HCT116 (cell line): Measurements from ENCODE around the gene SOX6. TPM values are rescaled to one million over a fixed set of nuclear protein-coding genes. Genes with fewer than 3 reads are reported as not detected.

Source experiments
- ATAC-seq: fragments of 200-7000 bp; cut with Tn5 transposase; 2 replicates; pipeline ENCODE4 v1.9.1; 2020; ENCODE audit warnings: mild to moderate bottlenecking, moderate library complexity
- BruUV-seq: library from RNA; stranded (reverse); fragments of 400-500 nt; replicated peaks from 2 replicates; lab custom pipeline; 2021; lab: Mats Ljungman, UMichigan
- CTCF ChIA-PET: fragments of 300-600 bp; sonication (Branson Sonifier 250); formaldehyde crosslinking; loops from one replicate; lab custom pipeline; 2021; ENCODE audit warnings: antibody characterized with exemption; lab: Charles Lee
- POLR2A ChIA-PET: fragments of 300-600, 350-600 bp; sonication (Branson Sonifier 250); formaldehyde crosslinking; loops from one replicate; lab custom pipeline; 2021; ENCODE audit warnings: antibody characterized with exemption; lab: Charles Lee
- RAD21 ChIA-PET, 2 experiments: fragments of 300-600 bp; sonication (Branson Sonifier 250); formaldehyde crosslinking; loops; one replicate each; lab custom pipeline; 2023; ENCODE audit warnings: low total read pairs in 2 of 2; ENCODE audit not compliant: uncharacterized antibody in 2 of 2, unreplicated experiment in 2 of 2, low non-redundant PET in 1 of 2; lab: Charles Lee
- DNase-seq: peaks from one replicate; pipeline ENCODE4 v3.0.0-alpha.2; 2010; ENCODE audit warnings: low read depth, low spot score
- H2AFZ ChIP-seq: fragments of 200-600 bp; shearing (Covaris generic), sonication (generic); 2 replicates; pipeline ENCODE4 v1.6.1; 2017; ENCODE audit warnings: low read depth, mixed run types, mixed read lengths, antibody characterized with exemption, low read length; ENCODE audit not compliant: poor library complexity, severe bottlenecking
- H3K27ac ChIP-seq: 2 replicates; pipeline ENCODE4 v1.5.1; 2012; ENCODE audit warnings: low read depth, low read length
- H3K27me3 ChIP-seq: fragments of 200-600 bp; sonication (generic); 2 replicates; pipeline ENCODE4 v1.6.1; 2016; ENCODE audit warnings: mixed run types, low read length, mixed read lengths; ENCODE audit not compliant: insufficient read depth
- H3K36me3 ChIP-seq, 2 experiments: fragments of 200-500 bp in 1 of 2; fragments of 200-600 bp in 1 of 2; sonication (Bioruptor generic) in 1 of 2; sonication (generic) in 1 of 2; 2 replicates each; pipeline versions ENCODE4 v1.5.1 to v1.6.1; 2014 to 2016; ENCODE audit warnings: low read length in 2 of 2, inconsistent platforms in 1 of 2, mixed read lengths in 1 of 2, mixed run types in 1 of 2; ENCODE audit not compliant: insufficient read depth in 2 of 2, control insufficient read depth in 1 of 2
- H3K4me1 ChIP-seq, 2 experiments: fragments of 200-600 bp in 1 of 2; sonication (generic) in 1 of 2; 2 replicates each; pipeline versions ENCODE4 v1.5.1 to v1.6.1; 2012 to 2017; ENCODE audit warnings: low read length in 2 of 2, inconsistent platforms in 1 of 2, mild to moderate bottlenecking in 1 of 2, mixed read lengths in 1 of 2, mixed run types in 1 of 2, moderate library complexity in 1 of 2; ENCODE audit not compliant: insufficient read depth in 2 of 2, control insufficient read depth in 1 of 2
- H3K4me2 ChIP-seq: fragments of 200-600 bp; sonication (generic); 2 replicates; pipeline ENCODE4 v1.6.1; 2017; ENCODE audit warnings: mixed run types, low read length, mixed read lengths
- H3K4me3 ChIP-seq, 2 experiments: fragments of 200-600 bp in 1 of 2; sonication (generic) in 1 of 2; replicated peaks in 1 of 2; 2 replicates each; pipeline ENCODE4 v1.5.1; 2011 to 2016; ENCODE audit warnings: low read length in 2 of 2, control low read depth in 1 of 2, low read depth in 1 of 2, mild to moderate bottlenecking in 1 of 2, mixed read lengths in 1 of 2, mixed run types in 1 of 2
- H3K79me2 ChIP-seq: fragments of 200-600 bp; sonication (generic); 2 replicates; pipeline ENCODE4 v1.6.1; 2017; ENCODE audit warnings: mild to moderate bottlenecking, mixed run types, low read length, moderate library complexity, mixed read lengths; ENCODE audit not compliant: insufficient read depth
- H3K9ac ChIP-seq: fragments of 200-600 bp; sonication (generic); 2 replicates; pipeline ENCODE4 v1.6.1; 2016; ENCODE audit warnings: low read length, mixed read lengths
- H3K9me2 ChIP-seq: fragments of 200-600 bp; sonication (generic), shearing (Covaris generic); 2 replicates; pipeline ENCODE4 v1.6.1; 2017; ENCODE audit warnings: mixed run types, mild to moderate bottlenecking, moderate library complexity; ENCODE audit not compliant: insufficient read depth
- H3K9me3 ChIP-seq, 2 experiments: fragments of 200-500 bp in 1 of 2; fragments of 200-600 bp in 1 of 2; sonication (Bioruptor generic) in 1 of 2; sonication (generic) in 1 of 2; 2 replicates each; pipeline ENCODE4 v1.6.1; 2014 to 2017; ENCODE audit warnings: low read length in 2 of 2, mixed read lengths in 2 of 2, inconsistent platforms in 1 of 2, low read depth in 1 of 2, mild to moderate bottlenecking in 1 of 2, mixed run types in 1 of 2, moderate library complexity in 1 of 2; ENCODE audit not compliant: control insufficient read depth in 1 of 2, insufficient read depth in 1 of 2
- H4K20me1 ChIP-seq: fragments of 200-600 bp; sonication (generic), shearing (Covaris generic); 2 replicates; pipeline ENCODE4 v1.6.1; 2017; ENCODE audit warnings: mixed run types, mild to moderate bottlenecking, moderate library complexity; ENCODE audit not compliant: insufficient read depth
- CBX3 ChIP-seq: IDR thresholded peaks from 2 replicates; pipeline ENCODE4 v1.6.1; 2012; ENCODE audit warnings: low read depth
- EGR1 ChIP-seq: IDR thresholded peaks from 2 replicates; pipeline ENCODE4 v1.6.1; 2012; ENCODE audit warnings: low read depth
- ELF1 ChIP-seq: IDR thresholded peaks from 2 replicates; pipeline ENCODE4 v1.6.1; 2012; ENCODE audit warnings: low read depth, borderline replicate concordance
- FOSL1 ChIP-seq: IDR thresholded peaks from 2 replicates; pipeline ENCODE4 v1.6.1; 2012; ENCODE audit warnings: low read depth
- JUND ChIP-seq: IDR thresholded peaks from 2 replicates; pipeline ENCODE4 v1.6.1; 2012
- POLR2AphosphoS5 ChIP-seq: IDR thresholded peaks from 2 replicates; pipeline ENCODE4 v1.6.1; 2011; ENCODE audit warnings: mild to moderate bottlenecking, low read depth, low read length, moderate library complexity
- SIN3A ChIP-seq: IDR thresholded peaks from 2 replicates; pipeline ENCODE4 v1.6.1; 2012; ENCODE audit warnings: low read depth
- SP1 ChIP-seq: IDR thresholded peaks from 2 replicates; pipeline ENCODE4 v1.6.1; 2012; ENCODE audit warnings: low read depth
- TCF7L2 ChIP-seq: IDR thresholded peaks from 2 replicates; pipeline ENCODE4 v1.7.0; 2011; ENCODE audit warnings: borderline replicate concordance, inconsistent platforms; ENCODE audit not compliant: insufficient read depth, insufficient read length; ENCODE audit errors: extremely low read depth
- YY1 ChIP-seq: IDR thresholded peaks from 2 replicates; pipeline ENCODE4 v1.6.1; 2011; ENCODE audit warnings: low read length, low read depth, moderate library complexity, mild to moderate bottlenecking; ENCODE audit not compliant: insufficient replicate concordance; ENCODE audit errors: extremely low read depth
- ZNF274 ChIP-seq: fragments of 200-500 bp; sonication (Bioruptor generic); IDR thresholded peaks from 2 replicates; pipeline ENCODE4 v1.6.1; 2014; ENCODE audit warnings: mild to moderate bottlenecking, low read depth, low read length, inconsistent platforms
- intact Hi-C: fragments of 100-400 bp; cut with micrococcal nuclease; formaldehyde crosslinking; loops from 2 replicates; pipeline ENCODE4 v1.10.0; 2022
- total RNA-seq: library from RNA; stranded (reverse); gene quantifications from one replicate; pipeline ENCODE4 v1.2.1, GENCODE V29; 2021; ENCODE audit not compliant: unreplicated experiment
- TF ChIP-seq, protein P1 (sequence below): IDR thresholded peaks from 2 replicates; pipeline ENCODE4 v1.6.1; 2012
- TF ChIP-seq, protein P2 (sequence below): IDR thresholded peaks from 2 replicates; pipeline ENCODE4 v1.6.1; 2011; ENCODE audit warnings: mild to moderate bottlenecking, low read length, moderate library complexity; ENCODE audit not compliant: insufficient replicate concordance; ENCODE audit errors: extremely low read depth
- TF ChIP-seq, protein P3 (sequence below): IDR thresholded peaks from 2 replicates; pipeline ENCODE4 v1.6.1; 2012
- TF ChIP-seq, protein P4 (sequence below): IDR thresholded peaks from 2 replicates; pipeline ENCODE4 v1.6.1; 2012; ENCODE audit warnings: low read depth
- TF ChIP-seq, protein P5 (sequence below), 3 experiments: fragments of 200-600 bp in 1 of 3; sonication (generic) in 1 of 3; IDR thresholded peaks in 2 of 3; conservative IDR thresholded peaks in 1 of 3; 2 replicates each; pipeline ENCODE4 v1.5.1; 2012 to 2017; ENCODE audit warnings: low read depth in 2 of 3, low read length in 2 of 3, antibody characterized with exemption in 1 of 3, borderline replicate concordance in 1 of 3, control low read depth in 1 of 3, mild to moderate bottlenecking in 1 of 3, mixed read lengths in 1 of 3, mixed run types in 1 of 3, moderate library complexity in 1 of 3; ENCODE audit not compliant: insufficient read depth in 1 of 3

Gene SOX6
- total RNA-seq, 1 experiment from 2014 or later: 0.81 TPM

DNA sequence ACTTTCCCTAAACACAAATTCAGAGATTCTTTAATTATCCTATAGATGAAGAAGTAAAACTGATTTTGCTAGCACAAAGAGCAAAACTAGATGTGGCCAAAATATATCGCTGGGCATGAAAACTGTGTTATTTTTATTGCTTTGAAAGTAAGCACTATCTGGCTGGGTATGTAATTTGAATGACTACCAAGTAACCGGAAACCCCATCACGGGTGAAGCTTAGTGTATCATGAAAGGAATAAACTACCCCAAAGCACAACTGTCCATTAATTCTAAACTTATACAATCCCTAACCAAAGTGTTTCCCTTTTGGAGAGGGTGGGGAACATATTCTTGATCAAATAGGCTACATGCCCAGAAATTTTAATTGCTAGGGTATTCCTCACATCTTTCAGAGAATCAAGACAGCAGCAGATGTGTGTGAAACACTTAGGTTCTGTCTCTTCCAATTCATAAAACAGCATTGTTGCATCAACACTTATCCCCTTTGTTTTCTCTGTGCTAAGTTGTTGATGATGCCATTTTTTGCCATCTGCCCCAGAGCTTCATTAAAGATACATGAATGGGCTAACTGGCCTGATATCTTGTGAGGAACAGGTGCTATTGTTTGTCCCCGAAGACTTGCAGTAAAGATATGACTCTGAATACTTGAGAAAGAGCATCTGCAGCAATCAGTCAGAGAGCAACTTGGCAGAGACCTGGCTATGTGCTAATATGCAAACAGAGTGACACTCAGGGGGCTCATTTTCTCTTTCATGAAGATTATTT is 238.2 kb downstream of the SOX6 start:
- Histone ChIP-seq H3K27ac (no peak overlapping the region), H3K9me3 (no peaks in the 10 kb centered on the region), H3K27me3 (peaks cover 8% of the 10 kb centered on the region; the same call in 1 of the 2 replicates), H3K36me3 (no peaks in the 10 kb centered on the region), H2AFZ (no peak overlapping the region), H4K20me1 (no peaks in the 10 kb centered on the region), H3K79me2 (no peaks in the 10 kb centered on the region), H3K4me2 (no peak overlapping the region), H3K9ac (no peak overlapping the region), H3K4me3 (no peak overlapping the region), H3K4me1 (no peaks in the 10 kb centered on the region), H3K9me2 (no peaks in the 10 kb centered on the region)
- TF ChIP-seq ZNF274 (no peak), POLR2AphosphoS5 (no peak), JUND (no peak), SIN3A (no peak), ELF1 (no peak), SP1 (no peak), FOSL1 (no peak), EGR1 (no peak), CBX3 (no peak), YY1 (no peak), TCF7L2 (no peak)
- TF ChIP-seq, protein P1, sequence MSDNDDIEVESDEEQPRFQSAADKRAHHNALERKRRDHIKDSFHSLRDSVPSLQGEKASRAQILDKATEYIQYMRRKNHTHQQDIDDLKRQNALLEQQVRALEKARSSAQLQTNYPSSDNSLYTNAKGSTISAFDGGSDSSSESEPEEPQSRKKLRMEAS: no peak
- TF ChIP-seq, protein P2, sequence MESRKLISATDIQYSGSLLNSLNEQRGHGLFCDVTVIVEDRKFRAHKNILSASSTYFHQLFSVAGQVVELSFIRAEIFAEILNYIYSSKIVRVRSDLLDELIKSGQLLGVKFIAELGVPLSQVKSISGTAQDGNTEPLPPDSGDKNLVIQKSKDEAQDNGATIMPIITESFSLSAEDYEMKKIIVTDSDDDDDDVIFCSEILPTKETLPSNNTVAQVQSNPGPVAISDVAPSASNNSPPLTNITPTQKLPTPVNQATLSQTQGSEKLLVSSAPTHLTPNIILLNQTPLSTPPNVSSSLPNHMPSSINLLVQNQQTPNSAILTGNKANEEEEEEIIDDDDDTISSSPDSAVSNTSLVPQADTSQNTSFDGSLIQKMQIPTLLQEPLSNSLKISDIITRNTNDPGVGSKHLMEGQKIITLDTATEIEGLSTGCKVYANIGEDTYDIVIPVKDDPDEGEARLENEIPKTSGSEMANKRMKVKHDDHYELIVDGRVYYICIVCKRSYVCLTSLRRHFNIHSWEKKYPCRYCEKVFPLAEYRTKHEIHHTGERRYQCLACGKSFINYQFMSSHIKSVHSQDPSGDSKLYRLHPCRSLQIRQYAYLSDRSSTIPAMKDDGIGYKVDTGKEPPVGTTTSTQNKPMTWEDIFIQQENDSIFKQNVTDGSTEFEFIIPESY: no peak
- TF ChIP-seq, protein P3, sequence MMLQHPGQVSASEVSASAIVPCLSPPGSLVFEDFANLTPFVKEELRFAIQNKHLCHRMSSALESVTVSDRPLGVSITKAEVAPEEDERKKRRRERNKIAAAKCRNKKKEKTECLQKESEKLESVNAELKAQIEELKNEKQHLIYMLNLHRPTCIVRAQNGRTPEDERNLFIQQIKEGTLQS: no peak
- TF ChIP-seq, protein P4, sequence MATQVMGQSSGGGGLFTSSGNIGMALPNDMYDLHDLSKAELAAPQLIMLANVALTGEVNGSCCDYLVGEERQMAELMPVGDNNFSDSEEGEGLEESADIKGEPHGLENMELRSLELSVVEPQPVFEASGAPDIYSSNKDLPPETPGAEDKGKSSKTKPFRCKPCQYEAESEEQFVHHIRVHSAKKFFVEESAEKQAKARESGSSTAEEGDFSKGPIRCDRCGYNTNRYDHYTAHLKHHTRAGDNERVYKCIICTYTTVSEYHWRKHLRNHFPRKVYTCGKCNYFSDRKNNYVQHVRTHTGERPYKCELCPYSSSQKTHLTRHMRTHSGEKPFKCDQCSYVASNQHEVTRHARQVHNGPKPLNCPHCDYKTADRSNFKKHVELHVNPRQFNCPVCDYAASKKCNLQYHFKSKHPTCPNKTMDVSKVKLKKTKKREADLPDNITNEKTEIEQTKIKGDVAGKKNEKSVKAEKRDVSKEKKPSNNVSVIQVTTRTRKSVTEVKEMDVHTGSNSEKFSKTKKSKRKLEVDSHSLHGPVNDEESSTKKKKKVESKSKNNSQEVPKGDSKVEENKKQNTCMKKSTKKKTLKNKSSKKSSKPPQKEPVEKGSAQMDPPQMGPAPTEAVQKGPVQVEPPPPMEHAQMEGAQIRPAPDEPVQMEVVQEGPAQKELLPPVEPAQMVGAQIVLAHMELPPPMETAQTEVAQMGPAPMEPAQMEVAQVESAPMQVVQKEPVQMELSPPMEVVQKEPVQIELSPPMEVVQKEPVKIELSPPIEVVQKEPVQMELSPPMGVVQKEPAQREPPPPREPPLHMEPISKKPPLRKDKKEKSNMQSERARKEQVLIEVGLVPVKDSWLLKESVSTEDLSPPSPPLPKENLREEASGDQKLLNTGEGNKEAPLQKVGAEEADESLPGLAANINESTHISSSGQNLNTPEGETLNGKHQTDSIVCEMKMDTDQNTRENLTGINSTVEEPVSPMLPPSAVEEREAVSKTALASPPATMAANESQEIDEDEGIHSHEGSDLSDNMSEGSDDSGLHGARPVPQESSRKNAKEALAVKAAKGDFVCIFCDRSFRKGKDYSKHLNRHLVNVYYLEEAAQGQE: no peak
- TF ChIP-seq, protein P5, sequence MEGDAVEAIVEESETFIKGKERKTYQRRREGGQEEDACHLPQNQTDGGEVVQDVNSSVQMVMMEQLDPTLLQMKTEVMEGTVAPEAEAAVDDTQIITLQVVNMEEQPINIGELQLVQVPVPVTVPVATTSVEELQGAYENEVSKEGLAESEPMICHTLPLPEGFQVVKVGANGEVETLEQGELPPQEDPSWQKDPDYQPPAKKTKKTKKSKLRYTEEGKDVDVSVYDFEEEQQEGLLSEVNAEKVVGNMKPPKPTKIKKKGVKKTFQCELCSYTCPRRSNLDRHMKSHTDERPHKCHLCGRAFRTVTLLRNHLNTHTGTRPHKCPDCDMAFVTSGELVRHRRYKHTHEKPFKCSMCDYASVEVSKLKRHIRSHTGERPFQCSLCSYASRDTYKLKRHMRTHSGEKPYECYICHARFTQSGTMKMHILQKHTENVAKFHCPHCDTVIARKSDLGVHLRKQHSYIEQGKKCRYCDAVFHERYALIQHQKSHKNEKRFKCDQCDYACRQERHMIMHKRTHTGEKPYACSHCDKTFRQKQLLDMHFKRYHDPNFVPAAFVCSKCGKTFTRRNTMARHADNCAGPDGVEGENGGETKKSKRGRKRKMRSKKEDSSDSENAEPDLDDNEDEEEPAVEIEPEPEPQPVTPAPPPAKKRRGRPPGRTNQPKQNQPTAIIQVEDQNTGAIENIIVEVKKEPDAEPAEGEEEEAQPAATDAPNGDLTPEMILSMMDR (IDR thresholded peaks at IDR 0.05 in 2 of 3, conservative IDR thresholded peaks at IDR 0.05 in 1 of 3; ENCODE audit: borderline replicate concordance in 1 of 3, insufficient read depth in 1 of 3, low read depth in 2 of 3, low read length in 2 of 3): no peak
- intact Hi-C loops: no loop called here
- BruUV-seq: no TSS peak
- POLR2A ChIA-PET: no interaction called here
- no peak for ATAC-seq
- CTCF ChIA-PET: no interaction called here
- RAD21 ChIA-PET: no interaction called here
- no peak for DNase-seq
